Endodermal cell (in vitro differentiated cells): ENCODE data around the gene SCAF11. TPM values are rescaled to one million over a fixed set of nuclear protein-coding genes. Genes with fewer than 3 reads are reported as not detected.

Source experiments
- DNase-seq: peaks from one replicate; pipeline ENCODE4 v3.0.0-alpha.2; 2017
- H3K27ac ChIP-seq: 2 replicates; pipeline ENCODE4 v1.5.1; 2013; ENCODE audit warnings: mild to moderate bottlenecking, low read depth, low read length, moderate library complexity
- H3K27me3 ChIP-seq: 2 replicates; pipeline ENCODE4 v1.6.1; 2013; ENCODE audit warnings: mild to moderate bottlenecking, low read length, moderate library complexity; ENCODE audit not compliant: insufficient read depth, control insufficient read depth, poor library complexity, severe bottlenecking
- H3K36me3 ChIP-seq: 2 replicates; pipeline ENCODE4 v1.7.0; 2013; ENCODE audit warnings: mild to moderate bottlenecking, low read length, moderate library complexity; ENCODE audit not compliant: control insufficient read depth, insufficient read depth
- H3K4me1 ChIP-seq: one replicate; pipeline ENCODE4 v1.7.0; 2013; ENCODE audit warnings: low read length; ENCODE audit not compliant: control insufficient read depth, insufficient read depth
- H3K4me3 ChIP-seq: 2 replicates; pipeline ENCODE4 v1.5.1; 2013; ENCODE audit warnings: mild to moderate bottlenecking, low read length, moderate library complexity
- H3K9ac ChIP-seq: 2 replicates; pipeline ENCODE4 v1.6.1; 2013; ENCODE audit warnings: mild to moderate bottlenecking, low read length, moderate library complexity; ENCODE audit not compliant: poor library complexity, severe bottlenecking; ENCODE audit errors: extremely low read depth
- H3K9me3 ChIP-seq: 2 replicates; pipeline ENCODE4 v1.6.1; 2013; ENCODE audit warnings: mild to moderate bottlenecking, low read length, moderate library complexity; ENCODE audit not compliant: control insufficient read depth
- H3K27ac Mint-ChIP-seq: 2 replicates; pipeline ENCODE4 v1.8.0; 2020; ENCODE audit warnings: mixed read lengths
- H3K27me3 Mint-ChIP-seq: 2 replicates; pipeline ENCODE4 v1.8.0; 2021; ENCODE audit warnings: mild to moderate bottlenecking, mixed read lengths; ENCODE audit not compliant: insufficient read depth
- H3K36me3 Mint-ChIP-seq: 2 replicates; pipeline ENCODE4 v1.8.0; 2020; ENCODE audit warnings: low read depth, mixed read lengths
- H3K4me1 Mint-ChIP-seq: 2 replicates; pipeline ENCODE4 v1.8.0; 2020; ENCODE audit warnings: mixed read lengths
- H3K4me3 Mint-ChIP-seq: 2 replicates; pipeline ENCODE4 v1.8.0; 2020; ENCODE audit warnings: mild to moderate bottlenecking, moderate library complexity, mixed read lengths
- H3K9me3 Mint-ChIP-seq: 2 replicates; pipeline ENCODE4 v1.8.0; 2020; ENCODE audit warnings: mild to moderate bottlenecking, mixed read lengths
- CTCF ChIP-seq: fragments of 200-600 bp; sonication (generic); conservative IDR thresholded peaks from 2 replicates; pipeline ENCODE4 v1.5.0; 2021; ENCODE audit warnings: antibody characterized with exemption, mild to moderate bottlenecking
- WGBS, 2 experiments: methylation state at CpG; one replicate each; pipeline versions ENCODE4 v1.1.5 to v1.1.7; 2013; ENCODE audit warnings: missing lambda C conversion rate in 2 of 2, mixed read lengths in 1 of 2; ENCODE audit not compliant: insufficient coverage in 1 of 2, insufficient read length in 1 of 2; 5-methylcytosine and 5-hydroxymethylcytosine counted together
- total RNA-seq, 2 donors: library from RNA; stranded (reverse); fragmentation: NEBNext Ultra II Directional in 1 of 2; extraction: Animal tissue kit (Norgen Biotek cat#: 25700) in 1 of 2; gene quantifications; 2 replicates in 1 of 2; 3 replicates in 1 of 2; pipeline ENCODE4 v1.2.1, GENCODE V29; 2021

SCAF11 gene
- total RNA-seq, 2 donors from 2014 or later, result 99.6 to 116 TPM

- WGBS, 2 experiments, result 74 to 90% methylated on average over 2 to 5 of the region's 5 CpGs
- peak overlapping the region; percentile 84 for H3K4me3 Mint-ChIP-seq
- DNase-seq, result peak; percentile 80
- peak overlapping the region; percentile 81 for H3K27ac Mint-ChIP-seq
- Histone ChIP-seq H3K4me3 (peak overlapping the region; percentile 94), H3K4me1 (peaks cover 4% of the 10 kb centered on the region), H3K27me3 (no peaks in the 10 kb centered on the region), H3K9ac (peak overlapping the region; percentile 22), H3K9me3 (peaks cover 6% of the 10 kb centered on the region), H3K36me3 (peaks cover 26% of the 10 kb centered on the region), H3K27ac (no peak overlapping the region)
- H3K36me3 Mint-ChIP-seq, result peaks cover 25% of the 10 kb centered on the region
- H3K27me3 Mint-ChIP-seq, result no peaks in the 10 kb centered on the region
- H3K9me3 Mint-ChIP-seq, result no peaks in the 10 kb centered on the region
- TF ChIP-seq CTCF, result no peak
- H3K4me1 Mint-ChIP-seq, result peaks cover 36% of the 10 kb centered on the region
These were observed 3.6 kb downstream of the SCAF11 start for GRCh38 chr12:45986641-45987339.

- H3K4me1 Mint-ChIP-seq, result peaks cover 27% of the 10 kb centered on the region
- TF ChIP-seq CTCF, result no peak
- no peaks in the 10 kb centered on the region for H3K27me3 Mint-ChIP-seq
- DNase-seq, result no peak
- Histone ChIP-seq H3K4me1 (no peaks in the 10 kb centered on the region), H3K9ac (no peak overlapping the region), H3K27me3 (no peaks in the 10 kb centered on the region), H3K36me3 (peaks cover 20% of the 10 kb centered on the region), H3K27ac (no peak overlapping the region), H3K9me3 (peaks cover 6% of the 10 kb centered on the region), H3K4me3 (no peak overlapping the region)
- H3K9me3 Mint-ChIP-seq, result no peaks in the 10 kb centered on the region
- WGBS, 2 experiments, result 92 to 94% methylated on average over 2 to 4 of the region's 7 CpGs
- H3K4me3 Mint-ChIP-seq, result no peak overlapping the region
- H3K36me3 Mint-ChIP-seq, result peaks cover 19% of the 10 kb centered on the region
- no peak overlapping the region for H3K27ac Mint-ChIP-seq
These were observed 9.1 kb downstream of the SCAF11 start for GRCh38 chr12:45981075-45981837.

GRCh38 chr12:45980540-45980939 is 9.8 kb downstream of the SCAF11 start:
- Histone ChIP-seq H3K36me3 (peaks cover 13% of the 10 kb centered on the region), H3K9me3 (peaks cover 6% of the 10 kb centered on the region), H3K4me3 (no peak overlapping the region), H3K27ac (no peak overlapping the region), H3K9ac (no peak overlapping the region), H3K4me1 (no peaks in the 10 kb centered on the region), H3K27me3 (no peaks in the 10 kb centered on the region)
- no peaks in the 10 kb centered on the region for H3K9me3 Mint-ChIP-seq
- peaks cover 12% of the 10 kb centered on the region for H3K36me3 Mint-ChIP-seq
- 67 to 100% methylated on average over 1 of the region's 1 CpG for WGBS, 2 experiments
- H3K4me3 Mint-ChIP-seq, result no peak overlapping the region
- no peak for TF ChIP-seq CTCF
- DNase-seq, result no peak
- H3K4me1 Mint-ChIP-seq, result peaks cover 23% of the 10 kb centered on the region
- no peaks in the 10 kb centered on the region for H3K27me3 Mint-ChIP-seq
- no peak overlapping the region for H3K27ac Mint-ChIP-seq
